Right atrium auricular region (tissue), 2 donors: ENCODE data around the gene CUL7. TPM values are rescaled to one million over a fixed set of nuclear protein-coding genes. Genes with fewer than 3 reads are reported as not detected.

Experiments
- DNase-seq: peaks from one replicate; pipeline ENCODE4 v3.0.0-alpha.2; 2019; ENCODE audit warnings: low spot score
- H3K27ac ChIP-seq, 2 donors: fragments of 200-600 bp; sonication (generic); 1 replicate in 1 of 2; 2 replicates in 1 of 2; pipeline ENCODE4 v1.5.1; 2016 to 2019
- H3K27me3 ChIP-seq, 2 donors: fragments of 200-600 bp; sonication (generic); one replicate each; pipeline versions ENCODE4 v1.5.1 to v1.6.0; 2017 to 2019
- H3K36me3 ChIP-seq: fragments of 200-600 bp; sonication (generic); one replicate; pipeline ENCODE4 v1.5.1; 2016
- H3K4me1 ChIP-seq, 2 donors: fragments of 200-600 bp; sonication (generic); one replicate each; pipeline versions ENCODE4 v1.5.1 to v1.6.0; 2017 to 2019
- H3K4me3 ChIP-seq, 2 donors: fragments of 200-600 bp; sonication (generic); 1 replicate in 1 of 2; 2 replicates in 1 of 2; pipeline ENCODE4 v1.5.1; 2017 to 2019; ENCODE audit warnings: mild to moderate bottlenecking in 1 of 2, moderate library complexity in 1 of 2
- H3K9me3 ChIP-seq, 2 donors: fragments of 200-600 bp; sonication (generic); one replicate each; pipeline ENCODE4 v1.5.1; 2019
- total RNA-seq, 2 donors: library from RNA; depleted of rRNA; stranded (reverse); fragments of >200 nt; gene quantifications; one replicate each; pipeline ENCODE4 v1.1.0, GENCODE V29; 2016
- TF ChIP-seq, protein P1 (sequence below), 2 donors: fragments of 200-600 bp; sonication (generic); IDR thresholded peaks; one replicate each; pipeline ENCODE4 v1.5.1; 2019; ENCODE audit warnings: antibody characterized with exemption in 2 of 2

CUL7 gene
- 1 to 10 TPM; 6.5 to 9.0 TPM for total RNA-seq

DNA sequence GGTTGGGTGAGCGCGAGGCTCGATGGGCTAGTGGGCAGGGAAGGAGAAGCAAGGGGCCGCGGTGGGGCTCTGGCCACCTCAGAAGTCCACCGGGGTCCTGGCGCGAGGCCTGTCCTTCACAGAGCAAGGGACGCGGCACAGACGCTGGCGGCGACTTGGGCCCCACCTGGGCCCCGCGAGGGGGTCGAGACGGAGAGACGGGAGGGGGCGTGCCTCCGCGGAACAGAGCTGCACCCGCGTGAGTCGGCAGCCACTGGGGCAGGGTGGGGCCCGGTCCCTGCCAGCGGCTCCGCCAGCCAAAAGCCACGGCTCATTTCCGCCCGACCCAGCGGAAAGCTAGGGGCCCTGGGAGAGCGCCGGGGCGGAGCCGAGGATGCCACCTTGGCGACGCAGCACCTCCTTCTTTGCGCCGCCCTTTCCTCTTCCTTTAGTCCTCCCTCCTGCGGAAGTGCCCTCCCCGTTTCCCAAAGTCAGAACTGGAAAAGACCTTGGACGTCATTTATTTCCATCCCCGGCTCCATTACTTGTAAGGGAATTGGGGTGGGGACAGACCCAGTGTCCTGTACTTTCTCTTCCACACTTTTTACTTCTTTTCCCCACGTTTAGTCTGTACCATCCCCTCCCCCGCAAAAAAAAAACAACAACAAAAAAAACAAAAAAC, at the start of gene CUL7:
Gene CUL7, minus strand, starts transcription at position 307 of the 661 bp plus-strand sequence. CDS start 1,063 bp downstream, outside the sequence.
- H3K9me3 ChIP-seq: no peaks in the 10 kb centered on the region
- H3K27me3 ChIP-seq: no peaks in the 10 kb centered on the region
- H3K27ac ChIP-seq: peak within 1 kb of the TSS; percentile 92 to 96
- peak; percentile 93 for DNase-seq
- H3K4me3 ChIP-seq: peak within 1 kb of the TSS; percentile 69 to 71
- H3K4me1 ChIP-seq: peaks cover 0 to 36% of the 10 kb centered on the region in 2 donors
- TF ChIP-seq, protein P1, sequence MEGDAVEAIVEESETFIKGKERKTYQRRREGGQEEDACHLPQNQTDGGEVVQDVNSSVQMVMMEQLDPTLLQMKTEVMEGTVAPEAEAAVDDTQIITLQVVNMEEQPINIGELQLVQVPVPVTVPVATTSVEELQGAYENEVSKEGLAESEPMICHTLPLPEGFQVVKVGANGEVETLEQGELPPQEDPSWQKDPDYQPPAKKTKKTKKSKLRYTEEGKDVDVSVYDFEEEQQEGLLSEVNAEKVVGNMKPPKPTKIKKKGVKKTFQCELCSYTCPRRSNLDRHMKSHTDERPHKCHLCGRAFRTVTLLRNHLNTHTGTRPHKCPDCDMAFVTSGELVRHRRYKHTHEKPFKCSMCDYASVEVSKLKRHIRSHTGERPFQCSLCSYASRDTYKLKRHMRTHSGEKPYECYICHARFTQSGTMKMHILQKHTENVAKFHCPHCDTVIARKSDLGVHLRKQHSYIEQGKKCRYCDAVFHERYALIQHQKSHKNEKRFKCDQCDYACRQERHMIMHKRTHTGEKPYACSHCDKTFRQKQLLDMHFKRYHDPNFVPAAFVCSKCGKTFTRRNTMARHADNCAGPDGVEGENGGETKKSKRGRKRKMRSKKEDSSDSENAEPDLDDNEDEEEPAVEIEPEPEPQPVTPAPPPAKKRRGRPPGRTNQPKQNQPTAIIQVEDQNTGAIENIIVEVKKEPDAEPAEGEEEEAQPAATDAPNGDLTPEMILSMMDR (IDR thresholded peaks at IDR 0.05): peak in 1 of 2 donors; percentile 38
- peaks cover 39% of the 10 kb centered on the region for H3K36me3 ChIP-seq

DNA sequence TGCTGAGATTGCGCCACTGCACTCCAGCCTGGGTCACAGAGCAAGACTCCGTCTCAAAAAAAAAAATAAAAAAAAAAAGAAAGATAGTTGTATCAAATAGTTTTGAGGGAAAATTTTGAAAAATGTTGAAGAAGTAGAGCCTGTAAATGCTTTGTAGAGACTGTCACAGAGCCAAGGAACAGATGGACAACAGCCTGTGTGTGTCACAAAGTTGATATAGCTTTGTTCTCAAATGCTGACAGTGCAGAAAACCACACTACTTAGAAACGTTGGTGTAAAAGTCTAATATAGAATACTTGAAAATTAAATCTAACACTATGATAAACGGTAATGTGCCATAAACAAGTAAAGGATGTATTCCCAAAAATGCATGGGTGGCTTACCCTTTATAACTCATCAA, 47.8 kb upstream of the CUL7 start:
- no peaks in the 10 kb centered on the region for H3K36me3 ChIP-seq
- TF ChIP-seq, protein P1 (IDR thresholded peaks at IDR 0.05): no peak
- H3K4me1 ChIP-seq: peaks cover 0 to 10% of the 10 kb centered on the region in 2 donors
- no peaks in the 10 kb centered on the region for H3K27me3 ChIP-seq
- H3K27ac ChIP-seq: no peak overlapping the region
- DNase-seq: no peak
- no peaks in the 10 kb centered on the region for H3K9me3 ChIP-seq
- no peak overlapping the region for H3K4me3 ChIP-seq

DNA sequence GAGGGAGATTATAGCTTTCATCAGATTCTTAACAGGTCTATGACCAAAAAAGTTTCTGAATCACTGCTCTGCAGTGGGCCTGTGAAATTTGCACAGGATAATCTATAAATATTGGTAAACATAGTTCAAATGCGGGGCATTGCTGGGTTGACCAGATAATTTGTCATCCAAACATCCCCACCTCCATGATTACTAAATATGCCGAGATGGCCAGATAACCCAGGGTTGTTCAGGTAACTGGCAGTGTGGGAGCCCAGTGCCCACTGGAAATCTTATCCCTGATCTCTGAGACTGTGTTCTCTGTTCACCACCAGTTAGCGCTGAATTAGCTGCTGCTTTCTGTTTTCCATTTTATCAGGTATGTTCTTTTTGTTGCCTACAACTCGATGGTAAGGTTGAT, 43.9 kb upstream of the CUL7 start:
- no peak for DNase-seq
- TF ChIP-seq, protein P1 (IDR thresholded peaks at IDR 0.05): no peak
- no peaks in the 10 kb centered on the region for H3K36me3 ChIP-seq
- H3K27ac ChIP-seq: peak overlapping the region in 1 of 2 donors; percentile 7
- no peaks in the 10 kb centered on the region for H3K27me3 ChIP-seq
- no peak overlapping the region for H3K4me3 ChIP-seq
- H3K4me1 ChIP-seq: peaks cover 0 to 17% of the 10 kb centered on the region in 2 donors
- H3K9me3 ChIP-seq: no peaks in the 10 kb centered on the region

DNA sequence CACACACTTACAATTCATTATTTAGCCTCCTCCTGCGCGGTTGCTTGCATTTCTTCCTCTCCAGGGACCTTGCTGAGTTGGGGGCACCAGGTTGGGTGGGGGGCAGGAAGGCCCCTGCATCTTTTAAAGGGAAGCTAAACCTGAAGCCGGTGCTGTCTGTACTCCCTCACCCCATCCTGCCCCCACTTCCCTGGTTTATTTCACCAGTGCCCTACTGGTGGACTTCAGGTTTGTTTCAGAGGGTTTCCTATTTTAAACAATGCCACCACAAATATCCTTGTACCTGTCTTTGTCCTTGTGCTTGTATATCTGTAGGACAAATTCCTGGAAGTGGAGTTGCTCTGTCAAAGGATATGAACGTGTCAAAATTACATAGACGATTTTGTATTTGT, 43.4 kb upstream of the CUL7 start:
- no peaks in the 10 kb centered on the region for H3K9me3 ChIP-seq
- peaks cover 0 to 17% of the 10 kb centered on the region in 2 donors for H3K4me1 ChIP-seq
- no peaks in the 10 kb centered on the region for H3K27me3 ChIP-seq
- TF ChIP-seq, protein P1 (IDR thresholded peaks at IDR 0.05): no peak
- H3K4me3 ChIP-seq: no peak overlapping the region
- DNase-seq: no peak
- no peaks in the 10 kb centered on the region for H3K36me3 ChIP-seq
- H3K27ac ChIP-seq: peak overlapping the region in 1 of 2 donors; percentile 7

DNA sequence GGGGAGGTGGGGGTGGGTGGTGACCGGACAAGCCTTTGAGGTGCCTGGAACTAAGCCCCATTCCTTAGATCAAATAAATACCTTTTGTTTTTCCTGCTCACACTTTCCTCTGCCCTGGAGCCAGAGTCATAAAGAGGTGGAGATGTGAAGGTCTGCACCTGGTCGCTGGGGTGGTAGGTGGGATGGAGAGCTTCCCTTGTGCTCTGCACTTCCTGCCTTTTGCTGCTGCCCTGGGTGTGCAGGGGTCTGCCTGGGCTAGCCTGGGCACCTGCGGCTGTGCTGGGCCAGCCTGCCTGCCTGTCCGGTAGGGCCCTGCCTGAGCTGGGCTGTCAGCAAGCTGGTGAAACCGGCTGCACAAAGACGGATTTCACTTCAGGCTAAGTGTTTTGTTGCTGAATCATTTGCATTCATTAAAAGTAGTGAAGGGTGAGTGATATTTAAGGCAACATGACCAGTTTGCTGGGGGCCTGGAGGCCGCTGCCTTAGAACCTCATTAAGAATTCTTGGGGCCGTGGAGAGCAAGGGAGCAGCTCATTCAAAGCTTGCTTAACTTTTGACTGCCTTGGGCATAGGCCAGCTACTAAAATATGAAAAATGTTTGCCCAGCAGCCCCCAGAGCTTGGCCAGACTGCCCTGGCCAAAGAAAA, 42.9 kb upstream of the CUL7 start:
- H3K4me3 ChIP-seq: no peak overlapping the region
- TF ChIP-seq, protein P1 (IDR thresholded peaks at IDR 0.05): no peak
- H3K27me3 ChIP-seq: no peaks in the 10 kb centered on the region
- H3K9me3 ChIP-seq: no peaks in the 10 kb centered on the region
- peak overlapping the region in 1 of 2 donors; percentile 7 for H3K27ac ChIP-seq
- DNase-seq: no peak
- no peaks in the 10 kb centered on the region for H3K36me3 ChIP-seq
- peaks cover 0 to 17% of the 10 kb centered on the region in 2 donors for H3K4me1 ChIP-seq
